NCI-H2196 treated with DMSO at 0.1 percent for 48 hours (cell line): ENCODE measurements around the gene ZYG11B.
"Not testable (repeated sequence)": the region's sequence is repeated elsewhere in the genome, so short reads cannot be mapped to it uniquely, and the experiment has no call there.

ENCODE experiments used
- DNase-seq: peaks from one replicate; lab custom pipeline; 2025; ENCODE audit not compliant: unreplicated experiment; lab: John Stamatoyannopoulos, UW

Gene ZYG11B

DNA sequence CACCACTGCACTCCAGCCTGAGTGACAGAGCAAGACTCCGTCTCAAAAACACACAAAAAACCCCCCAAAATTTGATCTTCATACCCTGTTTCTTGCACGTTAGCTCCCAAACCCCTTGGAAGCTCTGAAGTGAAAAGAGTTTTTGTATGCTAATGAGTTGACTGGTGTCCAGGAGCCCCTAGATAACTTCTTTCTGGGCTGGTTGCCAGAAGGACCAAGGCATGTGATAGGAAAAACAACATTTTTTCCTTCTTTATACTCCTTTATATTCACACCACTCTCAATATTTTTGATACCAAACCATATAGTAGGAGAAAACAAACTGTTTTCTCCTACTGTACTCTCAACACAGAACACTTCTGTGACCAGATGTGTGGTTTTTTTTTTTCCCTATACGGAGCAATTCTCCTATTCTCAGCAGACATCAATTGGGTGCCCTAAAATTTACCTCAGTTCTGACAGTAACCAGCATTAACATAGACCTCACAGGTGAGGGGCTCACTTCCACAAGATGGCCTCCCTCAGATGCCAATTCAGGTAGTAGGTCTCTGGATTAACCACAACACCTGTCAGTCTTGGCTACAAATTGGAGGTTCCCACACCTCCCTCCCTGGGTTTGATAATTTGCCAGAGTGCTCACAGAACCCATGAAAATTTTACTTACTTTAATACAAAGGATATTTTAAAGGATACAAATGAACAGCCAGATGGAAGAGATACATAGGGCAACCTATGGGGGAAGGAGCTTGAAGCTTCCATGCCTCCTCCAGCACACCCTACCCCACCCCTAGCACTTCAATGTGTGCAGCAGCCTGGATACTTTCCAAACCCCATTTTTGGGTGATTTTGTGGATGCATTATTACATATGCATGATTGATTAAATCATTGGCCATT, 25.6 kb downstream of the ZYG11B start:
- DNase-seq: no peak

DNA sequence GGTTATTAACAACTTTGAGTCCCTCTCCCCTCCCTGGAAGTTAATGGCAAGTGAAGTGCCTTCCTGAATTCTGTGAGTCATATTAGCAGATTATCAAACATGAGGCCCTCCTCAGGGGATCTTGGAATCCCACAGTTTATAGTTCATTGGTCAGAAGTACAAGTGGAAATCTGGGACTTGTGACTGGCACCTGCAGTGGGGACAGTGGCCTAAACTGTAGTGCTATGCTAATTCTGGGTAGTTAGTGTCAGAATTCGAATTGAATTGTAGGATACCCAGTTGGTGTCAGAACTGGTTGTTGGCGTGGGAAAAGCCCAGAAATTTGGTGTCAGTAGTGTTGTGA, 26.2 kb downstream of the ZYG11B start:
- no peak for DNase-seq

- DNase-seq: no peak
Observed at GRCh38 chr1:52753169-52753568, 26.9 kb downstream of the ZYG11B start.

DNA sequence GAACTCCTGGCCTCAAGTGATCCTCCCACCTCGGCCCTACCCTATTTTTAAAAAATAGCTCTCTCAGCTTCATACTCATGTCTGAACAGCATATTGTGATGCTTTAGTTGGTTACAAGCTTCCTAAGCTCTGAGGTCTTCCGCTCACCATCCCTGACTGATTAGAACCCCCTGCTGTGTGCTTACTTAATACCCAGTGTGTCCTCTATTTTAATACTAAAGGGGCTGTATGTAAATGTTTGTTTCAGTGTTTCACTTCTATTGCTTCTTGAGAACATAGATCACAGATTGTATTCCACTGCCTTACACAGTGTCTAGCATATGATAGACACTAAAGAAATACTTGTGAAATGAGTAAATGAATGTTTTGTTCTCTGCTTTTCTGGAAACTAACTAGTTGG, 29.8 kb downstream of the ZYG11B start:
- DNase-seq: no peak

- DNase-seq: no peak
Observed at GRCh38 chr1:52759908-52760307, 33.7 kb downstream of the ZYG11B start.

DNA sequence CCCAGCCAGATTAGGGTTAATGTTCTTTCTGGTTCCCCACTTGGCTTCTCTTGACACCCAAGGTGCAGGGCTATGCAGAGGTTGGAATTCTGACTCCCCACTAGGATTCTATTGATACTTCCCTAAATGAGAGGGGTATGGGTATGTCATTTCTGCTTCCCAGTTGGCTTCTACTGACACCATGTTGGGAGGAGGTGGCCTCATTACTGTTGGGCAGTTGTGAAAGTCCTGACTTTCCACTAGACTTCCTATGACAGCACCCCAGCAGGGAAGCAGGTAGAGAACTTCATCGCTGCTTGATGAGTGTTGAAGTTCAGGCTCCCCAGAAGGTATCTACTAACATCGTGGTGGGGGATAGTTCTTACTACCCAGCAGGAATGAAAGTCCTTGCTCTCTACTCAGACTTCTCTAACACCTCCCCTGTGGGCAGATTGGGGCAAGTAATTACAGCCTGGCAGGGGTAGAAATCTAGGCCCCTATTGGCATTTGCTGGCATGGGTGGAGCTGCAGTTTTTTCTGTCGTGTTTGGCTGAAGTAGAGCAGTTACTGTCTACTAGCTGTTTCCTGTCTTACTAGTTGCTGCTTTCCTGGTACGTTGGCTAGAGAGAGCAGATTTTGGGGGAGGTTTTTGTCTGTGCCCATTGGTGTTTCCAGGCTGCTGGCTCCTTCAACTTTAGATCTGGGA, 41.5 kb downstream of the ZYG11B start:
- no peak for DNase-seq

- no peak for DNase-seq
Observed at GRCh38 chr1:52769346-52770033, 43.2 kb downstream of the ZYG11B start.

DNA sequence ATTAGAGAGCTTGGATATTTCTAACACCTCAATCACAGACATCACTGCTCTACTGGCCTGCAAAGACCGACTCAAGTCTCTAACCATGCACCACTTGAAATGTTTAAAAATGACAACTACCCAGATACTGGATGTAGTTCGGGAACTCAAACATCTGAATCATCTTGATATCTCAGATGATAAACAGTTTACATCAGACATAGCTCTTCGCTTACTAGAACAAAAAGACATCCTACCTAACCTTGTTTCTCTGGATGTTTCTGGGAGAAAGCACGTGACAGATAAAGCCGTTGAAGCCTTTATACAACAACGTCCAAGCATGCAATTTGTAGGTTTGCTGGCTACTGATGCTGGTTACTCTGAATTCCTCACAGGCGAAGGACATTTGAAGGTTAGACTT, 45.1 kb downstream of the ZYG11B start:
- DNase-seq: no peak

DNA sequence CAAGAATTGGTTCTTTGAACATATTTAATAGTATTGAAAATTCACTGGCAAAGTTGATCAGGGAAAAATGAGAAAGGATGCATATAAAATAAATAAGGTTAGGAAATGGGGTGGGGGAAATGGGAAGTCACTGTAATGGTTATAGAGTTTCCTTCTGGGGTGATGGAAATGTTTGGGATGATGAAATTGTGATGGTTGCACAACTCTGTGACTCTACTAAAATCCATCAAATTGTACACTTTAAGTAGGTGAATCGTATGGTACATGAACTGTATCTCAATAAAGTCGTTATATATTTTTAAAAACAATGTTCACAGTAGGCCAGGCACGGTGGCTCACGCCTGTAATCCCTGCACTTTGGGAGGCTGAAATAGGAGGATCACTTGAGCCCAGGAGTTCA, 59.9 kb downstream of the ZYG11B start:
- DNase-seq: no peak

DNA sequence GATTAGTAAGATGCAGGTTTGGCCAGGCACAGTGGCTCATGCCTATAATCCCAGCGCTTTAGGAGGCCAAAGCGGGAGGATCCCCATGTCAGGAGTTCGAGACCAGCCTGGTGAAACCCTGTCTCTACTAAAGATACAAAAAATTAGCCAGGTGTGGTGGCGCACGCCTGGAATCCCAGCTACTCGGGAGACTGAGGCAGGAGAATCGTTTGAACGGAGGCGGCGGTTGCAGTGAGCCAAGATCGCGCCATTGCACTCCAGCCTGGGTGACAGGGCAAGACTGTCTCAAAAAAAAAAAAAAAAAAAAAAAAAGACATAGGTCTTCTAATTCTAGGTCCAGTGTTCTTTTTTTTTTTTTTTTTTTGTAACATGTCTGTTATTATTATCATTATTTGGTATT, 64.2 kb downstream of the ZYG11B start:
- not testable (repeated sequence) for DNase-seq

GRCh38 chr1:52792036-52792435, 65.8 kb downstream of the ZYG11B start:
- no peak for DNase-seq

- DNase-seq: not testable (repeated sequence)
Observed at GRCh38 chr1:52793717-52794116, 67.5 kb downstream of the ZYG11B start.

- DNase-seq: no peak
Observed at GRCh38 chr1:52795464-52795863, 69.2 kb downstream of the ZYG11B start.

- DNase-seq: no peak
Observed at GRCh38 chr1:52798331-52798730, 72.1 kb downstream of the ZYG11B start.

- no peak for DNase-seq
Observed at GRCh38 chr1:52801011-52801410, 74.8 kb downstream of the ZYG11B start.

- DNase-seq: not testable (repeated sequence)
Observed at GRCh38 chr1:52804083-52804482, 77.8 kb downstream of the ZYG11B start.

- DNase-seq: no peak
Observed at GRCh38 chr1:52814465-52814864, 88.2 kb downstream of the ZYG11B start.

GRCh38 chr1:52820830-52821229, 94.6 kb downstream of the ZYG11B start:
- DNase-seq: not testable (repeated sequence)

DNA sequence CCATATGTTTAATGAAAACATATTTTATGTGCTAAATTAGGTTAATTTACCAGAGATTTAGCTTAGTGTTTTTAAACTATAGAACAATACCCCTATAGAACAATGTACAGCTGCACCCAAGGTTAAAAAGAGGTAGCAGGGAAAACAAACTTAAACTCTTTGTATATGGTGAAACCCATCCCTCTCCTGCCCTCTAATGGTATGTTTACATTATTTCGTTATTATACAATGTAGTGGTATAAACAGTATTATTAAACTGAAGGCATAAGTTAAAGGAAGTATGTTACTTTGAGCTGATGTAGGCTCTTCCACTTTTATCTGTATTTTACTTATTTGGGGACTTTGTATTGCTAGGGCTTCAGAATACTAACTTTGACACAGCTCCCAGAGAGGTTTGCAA, 99.6 kb downstream of the ZYG11B start:
- no peak for DNase-seq

DNA sequence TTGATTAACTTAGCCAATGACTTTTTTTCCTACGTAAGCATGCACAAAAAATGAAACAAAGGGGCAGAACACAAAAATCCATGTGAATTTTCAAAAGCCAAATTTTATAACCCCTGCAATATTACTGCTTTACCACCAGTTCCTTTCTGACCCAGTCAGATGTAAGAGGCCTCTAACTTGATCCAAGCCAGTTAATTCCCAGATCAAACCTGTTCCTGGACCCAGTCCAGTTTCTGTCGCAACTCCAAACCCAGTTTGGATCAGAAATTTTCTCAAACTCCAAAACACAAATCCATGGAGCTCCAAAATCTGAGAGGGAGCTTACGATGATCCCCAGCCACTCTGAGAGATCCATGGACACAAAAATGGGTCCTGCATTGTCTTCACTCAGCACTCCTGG, 108.5 kb downstream of the ZYG11B start:
- no peak for DNase-seq

GRCh38 chr1:52836035-52836434, 109.8 kb downstream of the ZYG11B start:
- DNase-seq: no peak

DNA sequence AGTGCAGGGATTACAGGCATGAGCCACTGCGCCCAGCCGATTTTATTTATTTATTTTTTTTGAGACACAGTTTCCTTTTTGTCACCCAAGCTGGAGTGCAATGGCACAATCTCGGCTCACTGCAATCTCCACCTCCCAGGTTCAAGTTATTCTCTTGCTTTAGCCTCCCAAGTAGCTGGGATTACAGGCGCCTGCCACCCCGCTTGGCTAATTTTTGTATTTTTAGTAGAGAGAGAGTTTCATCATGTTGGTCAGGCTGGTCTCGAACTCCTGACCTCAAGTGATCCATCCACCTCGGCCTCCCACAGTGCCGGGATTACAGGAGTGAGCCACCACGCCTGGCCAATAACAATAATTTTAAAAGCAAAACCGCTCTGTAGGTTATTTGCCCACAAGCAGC, 112.9 kb downstream of the ZYG11B start:
- DNase-seq: not testable (repeated sequence)
